Measurements from ENCODE around the gene ARHGAP6.

ARHGAP6 gene

GRCh38 chrX:11151799-11152559, 513.7 kb downstream of the ARHGAP6 start:
- no peaks in the 10 kb centered on the region for H3K36me3 ChIP-seq (ENCODE audit: insufficient read depth, low read length)
- no peaks in the 10 kb centered on the region for H3K4me1 ChIP-seq (ENCODE audit: insufficient read depth, low read length)
- no peak overlapping the region for H3K4me3 ChIP-seq (ENCODE audit: low read depth in 1 of 2, low read length in 2 of 2)
- no peak overlapping the region for H3K27ac ChIP-seq (ENCODE audit: low read depth, low read length)
- H3K9me3 ChIP-seq (ENCODE audit: low read length), result no peaks in the 10 kb centered on the region
- H3K9ac ChIP-seq (ENCODE audit: low read length), result no peak overlapping the region
- H3K27me3 ChIP-seq (ENCODE audit: control insufficient read depth in 1 of 2, insufficient read depth in 2 of 2, low read length in 2 of 2), result no peaks in the 10 kb centered on the region

GRCh38 chrX:11148401-11148800, 517.3 kb downstream of the ARHGAP6 start:
- no peaks in the 10 kb centered on the region for H3K9me3 ChIP-seq (ENCODE audit: low read length)
- no peaks in the 10 kb centered on the region for H3K27me3 ChIP-seq (ENCODE audit: control insufficient read depth in 1 of 2, insufficient read depth in 2 of 2, low read length in 2 of 2)
- H3K4me1 ChIP-seq (ENCODE audit: insufficient read depth, low read length), result peaks cover 10% of the 10 kb centered on the region
- no peak overlapping the region for H3K9ac ChIP-seq (ENCODE audit: low read length)
- no peak overlapping the region for H3K27ac ChIP-seq (ENCODE audit: low read depth, low read length)
- no peak overlapping the region for H3K4me3 ChIP-seq (ENCODE audit: low read depth in 1 of 2, low read length in 2 of 2)
- no peaks in the 10 kb centered on the region for H3K36me3 ChIP-seq (ENCODE audit: insufficient read depth, low read length)

- H3K36me3 ChIP-seq (ENCODE audit: insufficient read depth, low read length), result no peaks in the 10 kb centered on the region
- H3K4me3 ChIP-seq (ENCODE audit: low read depth in 1 of 2, low read length in 2 of 2), result no peak overlapping the region
- no peaks in the 10 kb centered on the region for H3K9me3 ChIP-seq (ENCODE audit: low read length)
- peaks cover 10% of the 10 kb centered on the region for H3K4me1 ChIP-seq (ENCODE audit: insufficient read depth, low read length)
- H3K9ac ChIP-seq (ENCODE audit: low read length), result no peak overlapping the region
- H3K27me3 ChIP-seq (ENCODE audit: control insufficient read depth in 1 of 2, insufficient read depth in 2 of 2, low read length in 2 of 2), result no peaks in the 10 kb centered on the region
- H3K27ac ChIP-seq (ENCODE audit: low read depth, low read length), result no peak overlapping the region
These were observed 519.3 kb downstream of the ARHGAP6 start for GRCh38 chrX:11146411-11146810.

- no peaks in the 10 kb centered on the region for H3K9me3 ChIP-seq (ENCODE audit: low read length)
These were observed 521.6 kb downstream of the ARHGAP6 start for GRCh38 chrX:11143931-11144678.

GRCh38 chrX:11138498-11139390, 527.0 kb downstream of the ARHGAP6 start:
- no peaks in the 10 kb centered on the region for H3K4me1 ChIP-seq (ENCODE audit: insufficient read depth, low read length)
- H3K4me3 ChIP-seq (ENCODE audit: low read depth in 1 of 2, low read length in 2 of 2), result no peak overlapping the region
- H3K27ac ChIP-seq (ENCODE audit: low read depth, low read length), result no peak overlapping the region
- H3K9ac ChIP-seq (ENCODE audit: low read length), result no peak overlapping the region
- H3K36me3 ChIP-seq (ENCODE audit: insufficient read depth, low read length), result no peaks in the 10 kb centered on the region
- no peaks in the 10 kb centered on the region for H3K27me3 ChIP-seq (ENCODE audit: control insufficient read depth in 1 of 2, insufficient read depth in 2 of 2, low read length in 2 of 2)
- H3K9me3 ChIP-seq (ENCODE audit: low read length), result no peaks in the 10 kb centered on the region

More at GRCh38 chrX:11143931-11144678, 521.6 kb downstream of the ARHGAP6 start:
- Histone ChIP-seq H3K4me1 (ENCODE audit: insufficient read depth, low read length) (peaks cover 10% of the 10 kb centered on the region), H3K9ac (ENCODE audit: low read length) (no peak overlapping the region), H3K27me3 (ENCODE audit: control insufficient read depth in 1 of 2, insufficient read depth in 2 of 2, low read length in 2 of 2) (no peaks in the 10 kb centered on the region), H3K27ac (ENCODE audit: low read depth, low read length) (peak overlapping the region; percentile 4), H3K4me3 (ENCODE audit: low read depth in 1 of 2, low read length in 2 of 2) (no peak overlapping the region), H3K36me3 (ENCODE audit: insufficient read depth, low read length) (no peaks in the 10 kb centered on the region)

GRCh38 chrX:11137543-11138139, 528.1 kb downstream of the ARHGAP6 start:
- no peaks in the 10 kb centered on the region for H3K4me1 ChIP-seq (ENCODE audit: insufficient read depth, low read length)
- H3K9ac ChIP-seq (ENCODE audit: low read length), result no peak overlapping the region
- H3K4me3 ChIP-seq (ENCODE audit: low read depth in 1 of 2, low read length in 2 of 2), result no peak overlapping the region
- H3K27ac ChIP-seq (ENCODE audit: low read depth, low read length), result no peak overlapping the region
- no peaks in the 10 kb centered on the region for H3K36me3 ChIP-seq (ENCODE audit: insufficient read depth, low read length)
- no peaks in the 10 kb centered on the region for H3K27me3 ChIP-seq (ENCODE audit: control insufficient read depth in 1 of 2, insufficient read depth in 2 of 2, low read length in 2 of 2)
- no peaks in the 10 kb centered on the region for H3K9me3 ChIP-seq (ENCODE audit: low read length)

GRCh38 chrX:11135564-11136185, 530.0 kb downstream of the ARHGAP6 start:
- Histone ChIP-seq H3K36me3 (ENCODE audit: insufficient read depth, low read length) (no peaks in the 10 kb centered on the region), H3K27me3 (ENCODE audit: control insufficient read depth in 1 of 2, insufficient read depth in 2 of 2, low read length in 2 of 2) (no peaks in the 10 kb centered on the region), H3K9ac (ENCODE audit: low read length) (no peak overlapping the region), H3K27ac (ENCODE audit: low read depth, low read length) (no peak overlapping the region), H3K4me1 (ENCODE audit: insufficient read depth, low read length) (no peaks in the 10 kb centered on the region), H3K9me3 (ENCODE audit: low read length) (no peaks in the 10 kb centered on the region), H3K4me3 (ENCODE audit: low read depth in 1 of 2, low read length in 2 of 2) (no peak overlapping the region)

- no peaks in the 10 kb centered on the region for H3K4me1 ChIP-seq (ENCODE audit: insufficient read depth, low read length)
- H3K36me3 ChIP-seq (ENCODE audit: insufficient read depth, low read length), result no peaks in the 10 kb centered on the region
- no peak overlapping the region for H3K27ac ChIP-seq (ENCODE audit: low read depth, low read length)
- no peaks in the 10 kb centered on the region for H3K9me3 ChIP-seq (ENCODE audit: low read length)
- H3K9ac ChIP-seq (ENCODE audit: low read length), result no peak overlapping the region
- H3K27me3 ChIP-seq (ENCODE audit: control insufficient read depth in 1 of 2, insufficient read depth in 2 of 2, low read length in 2 of 2), result no peaks in the 10 kb centered on the region
- no peak overlapping the region for H3K4me3 ChIP-seq (ENCODE audit: low read depth in 1 of 2, low read length in 2 of 2)
These were observed 534.6 kb downstream of the ARHGAP6 start for GRCh38 chrX:11131146-11131545.

- no peak overlapping the region for H3K4me3 ChIP-seq (ENCODE audit: low read depth in 1 of 2, low read length in 2 of 2)
- no peaks in the 10 kb centered on the region for H3K4me1 ChIP-seq (ENCODE audit: insufficient read depth, low read length)
- no peaks in the 10 kb centered on the region for H3K36me3 ChIP-seq (ENCODE audit: insufficient read depth, low read length)
- H3K27me3 ChIP-seq (ENCODE audit: control insufficient read depth in 1 of 2, insufficient read depth in 2 of 2, low read length in 2 of 2), result no peaks in the 10 kb centered on the region
- H3K27ac ChIP-seq (ENCODE audit: low read depth, low read length), result no peak overlapping the region
- no peaks in the 10 kb centered on the region for H3K9me3 ChIP-seq (ENCODE audit: low read length)
- no peak overlapping the region for H3K9ac ChIP-seq (ENCODE audit: low read length)
These were observed 535.6 kb downstream of the ARHGAP6 start for GRCh38 chrX:11130136-11130535.

GRCh38 chrX:11129534-11130105, 536.1 kb downstream of the ARHGAP6 start:
- Histone ChIP-seq H3K36me3 (ENCODE audit: insufficient read depth, low read length) (no peaks in the 10 kb centered on the region), H3K4me1 (ENCODE audit: insufficient read depth, low read length) (no peaks in the 10 kb centered on the region), H3K27me3 (ENCODE audit: control insufficient read depth in 1 of 2, insufficient read depth in 2 of 2, low read length in 2 of 2) (no peaks in the 10 kb centered on the region), H3K27ac (ENCODE audit: low read depth, low read length) (no peak overlapping the region), H3K4me3 (ENCODE audit: low read depth in 1 of 2, low read length in 2 of 2) (no peak overlapping the region), H3K9me3 (ENCODE audit: low read length) (no peaks in the 10 kb centered on the region), H3K9ac (ENCODE audit: low read length) (no peak overlapping the region)
